ENCODE measurements around the gene C9orf85.

C9orf85 gene

GRCh38 chr9:71929223-71929622, 17.8 kb downstream of the C9orf85 start:
- no peak overlapping the region for H3K27ac ChIP-seq
- no peak for TF ChIP-seq ZFX (IDR thresholded peaks at IDR 0.05)
- TF ChIP-seq, protein P1, sequence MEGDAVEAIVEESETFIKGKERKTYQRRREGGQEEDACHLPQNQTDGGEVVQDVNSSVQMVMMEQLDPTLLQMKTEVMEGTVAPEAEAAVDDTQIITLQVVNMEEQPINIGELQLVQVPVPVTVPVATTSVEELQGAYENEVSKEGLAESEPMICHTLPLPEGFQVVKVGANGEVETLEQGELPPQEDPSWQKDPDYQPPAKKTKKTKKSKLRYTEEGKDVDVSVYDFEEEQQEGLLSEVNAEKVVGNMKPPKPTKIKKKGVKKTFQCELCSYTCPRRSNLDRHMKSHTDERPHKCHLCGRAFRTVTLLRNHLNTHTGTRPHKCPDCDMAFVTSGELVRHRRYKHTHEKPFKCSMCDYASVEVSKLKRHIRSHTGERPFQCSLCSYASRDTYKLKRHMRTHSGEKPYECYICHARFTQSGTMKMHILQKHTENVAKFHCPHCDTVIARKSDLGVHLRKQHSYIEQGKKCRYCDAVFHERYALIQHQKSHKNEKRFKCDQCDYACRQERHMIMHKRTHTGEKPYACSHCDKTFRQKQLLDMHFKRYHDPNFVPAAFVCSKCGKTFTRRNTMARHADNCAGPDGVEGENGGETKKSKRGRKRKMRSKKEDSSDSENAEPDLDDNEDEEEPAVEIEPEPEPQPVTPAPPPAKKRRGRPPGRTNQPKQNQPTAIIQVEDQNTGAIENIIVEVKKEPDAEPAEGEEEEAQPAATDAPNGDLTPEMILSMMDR (conservative IDR thresholded peaks at IDR 0.05): no peak

- H3K27ac ChIP-seq: no peak overlapping the region
- TF ChIP-seq, protein P1 (conservative IDR thresholded peaks at IDR 0.05): no peak
- no peak for TF ChIP-seq ZFX (IDR thresholded peaks at IDR 0.05)
Observed at GRCh38 chr9:71929791-71930440, 18.5 kb downstream of the C9orf85 start.

DNA sequence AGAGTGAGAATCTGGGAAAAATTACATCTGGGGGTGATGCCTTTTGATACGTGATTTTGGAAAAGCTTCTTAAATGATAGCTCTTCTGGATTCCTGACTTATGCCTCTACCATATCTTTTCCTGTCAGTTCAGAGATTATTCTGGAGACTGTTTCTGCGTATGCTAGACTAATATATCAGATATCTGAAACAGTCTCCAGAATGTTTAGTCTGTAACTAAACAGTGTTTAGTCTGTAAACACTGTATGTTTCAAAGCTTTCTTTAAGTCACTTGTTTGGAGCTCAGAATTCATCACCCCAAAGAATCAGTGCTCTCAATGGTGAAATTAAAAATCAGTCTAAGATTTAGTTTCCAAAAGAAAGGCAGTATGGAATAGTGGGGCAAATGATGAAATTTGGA, 19.7 kb downstream of the C9orf85 start:
- no peak overlapping the region for H3K27ac ChIP-seq
- TF ChIP-seq, protein P1 (conservative IDR thresholded peaks at IDR 0.05): no peak
- TF ChIP-seq ZFX (IDR thresholded peaks at IDR 0.05): no peak

- TF ChIP-seq, protein P1 (conservative IDR thresholded peaks at IDR 0.05): no peak
- TF ChIP-seq ZFX (IDR thresholded peaks at IDR 0.05): no peak
- H3K27ac ChIP-seq: no peak overlapping the region
Observed at GRCh38 chr9:71936066-71936465, 24.6 kb downstream of the C9orf85 start.

- H3K27ac ChIP-seq: no peak overlapping the region
- TF ChIP-seq, protein P1 (conservative IDR thresholded peaks at IDR 0.05): no peak
- TF ChIP-seq ZFX (IDR thresholded peaks at IDR 0.05): no peak
Observed at GRCh38 chr9:71937070-71937625, 25.7 kb downstream of the C9orf85 start.

GRCh38 chr9:71937898-71938297, 26.5 kb downstream of the C9orf85 start:
- TF ChIP-seq, protein P1 (conservative IDR thresholded peaks at IDR 0.05): no peak
- no peak for TF ChIP-seq ZFX (IDR thresholded peaks at IDR 0.05)
- H3K27ac ChIP-seq: no peak overlapping the region

DNA sequence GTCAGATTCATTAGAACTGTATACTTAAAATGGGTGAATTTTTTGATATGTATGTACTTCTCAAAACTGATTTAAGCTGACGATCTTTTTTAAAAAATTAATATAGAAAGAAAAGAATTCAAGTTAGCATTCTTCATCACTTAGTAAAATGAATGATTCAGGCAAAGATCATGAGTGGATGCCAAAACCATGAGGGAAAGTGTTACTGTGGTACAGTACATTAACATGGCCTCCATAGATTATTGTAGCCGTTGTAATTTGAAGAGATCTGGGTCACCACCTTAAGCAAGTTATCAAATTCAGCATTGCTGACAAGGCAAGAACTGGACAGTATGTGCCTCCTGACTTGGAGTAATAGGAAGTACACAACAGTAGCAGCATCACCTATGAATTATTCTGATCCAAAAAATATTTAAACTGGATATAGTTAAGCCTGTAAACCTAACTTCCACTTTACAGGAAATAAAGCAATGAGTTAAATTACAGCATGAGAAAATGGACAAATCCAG, 29.7 kb downstream of the C9orf85 start:
- no peak for TF ChIP-seq ZFX (IDR thresholded peaks at IDR 0.05)
- TF ChIP-seq, protein P1 (conservative IDR thresholded peaks at IDR 0.05): no peak
- H3K27ac ChIP-seq: no peak overlapping the region

Data from C4-2B (cell line).